ENCODE results near the gene ADNP.

The ADNP gene

GRCh38 chr20:50930976-50931305 lies 296 bp downstream of the ADNP start:
- no peak for TF ChIP-seq CTCF (IDR thresholded peaks at IDR 0.05)
- Histone ChIP-seq H3K27ac (peak overlapping the region; percentile 98 to 100), H3K4me3 (peak overlapping the region; percentile 93)
- DNase-seq (ENCODE audit: low spot score) = no peak

- no peak for DNase-seq (ENCODE audit: low spot score)
- Histone ChIP-seq H3K27ac (peak overlapping the region; percentile 69 to 100), H3K4me3 (peak overlapping the region; percentile 93)
- TF ChIP-seq CTCF (IDR thresholded peaks at IDR 0.05) = no peak
Observed at GRCh38 chr20:50930139-50930975, 880 bp downstream of the ADNP start.

- Histone ChIP-seq H3K4me3 (peak overlapping the region; percentile 93), H3K27ac (peak overlapping the region; percentile 69 to 100)
- TF ChIP-seq CTCF (IDR thresholded peaks at IDR 0.05) = peak; percentile 79
- peak; percentile 91 for DNase-seq (ENCODE audit: low spot score)
Observed at GRCh38 chr20:50929299-50930138, 1.7 kb downstream of the ADNP start.

GRCh38 chr20:50928469-50928868 lies 2.8 kb downstream of the ADNP start:
- Histone ChIP-seq H3K27ac (peak overlapping the region in 1 of 2 donors; percentile 100), H3K4me3 (peak overlapping the region; percentile 93)
- no peak for DNase-seq (ENCODE audit: low spot score)
- no peak for TF ChIP-seq CTCF (IDR thresholded peaks at IDR 0.05)

GRCh38 chr20:50926530-50926929 lies 4.7 kb downstream of the ADNP start:
- TF ChIP-seq CTCF (IDR thresholded peaks at IDR 0.05) = no peak

GRCh38 chr20:50924261-50924920 lies 6.8 kb downstream of the ADNP start:
- Histone ChIP-seq H3K4me3 (no peak overlapping the region), H3K27ac (peak overlapping the region in 1 of 2 donors; percentile 7)
- no peak for DNase-seq (ENCODE audit: low spot score)
- TF ChIP-seq CTCF (IDR thresholded peaks at IDR 0.05) = no peak

More at GRCh38 chr20:50926530-50926929, 4.7 kb downstream of the ADNP start:
- H3K4me3 ChIP-seq = no peak overlapping the region
- no peak for DNase-seq (ENCODE audit: low spot score)
- H3K27ac ChIP-seq = no peak overlapping the region

Measured in coronary artery (tissue), 2 donors.